HL-60 (cell line): Measurements from ENCODE around the gene UNCX.

Experiments
- DNase-seq, 2 experiments: peaks; one replicate each; pipeline ENCODE4 v3.0.0-alpha.2; 2010 to 2020; ENCODE audit warnings: low read depth in 1 of 2, low spot score in 1 of 2
- H3K27ac ChIP-seq: fragments of 250-450 bp; sonication (Bioruptor Pico); replicated peaks from 2 replicates; pipeline ENCODE4 v1.5.1; 2020; ENCODE audit warnings: mild to moderate bottlenecking, moderate library complexity
- H3K27me3 ChIP-seq: fragments of 250-450 bp; sonication (Bioruptor Pico); 2 replicates; pipeline ENCODE4 v1.5.1; 2021; ENCODE audit warnings: mild to moderate bottlenecking, moderate library complexity; ENCODE audit not compliant: insufficient read depth, poor library complexity, severe bottlenecking
- H3K4me3 ChIP-seq: replicated peaks from 2 replicates; pipeline ENCODE4 v1.5.1; 2011; ENCODE audit warnings: mild to moderate bottlenecking, control low read depth, low read length; ENCODE audit not compliant: insufficient read depth
- CTCF ChIP-seq: IDR thresholded peaks from one replicate; pipeline ENCODE4 v1.5.1; 2011; ENCODE audit warnings: low read length, control low read depth, inconsistent platforms; ENCODE audit not compliant: insufficient read depth
- GABPA ChIP-seq: IDR thresholded peaks from 2 replicates; pipeline ENCODE4 v1.6.1; 2012; ENCODE audit warnings: low read depth
- POLR2AphosphoS5 ChIP-seq: IDR thresholded peaks from 2 replicates; pipeline ENCODE4 v1.6.1; 2012; ENCODE audit warnings: low read depth
- REST ChIP-seq: IDR thresholded peaks from 2 replicates; pipeline ENCODE4 v1.6.1; 2012; ENCODE audit warnings: low read depth; ENCODE audit not compliant: insufficient replicate concordance
- SPI1 ChIP-seq: IDR thresholded peaks from 2 replicates; pipeline ENCODE4 v1.6.1; 2012; ENCODE audit warnings: low read depth, mild to moderate bottlenecking, borderline replicate concordance

UNCX gene

GRCh38 chr7:1232103-1232466 lies 587 bp upstream of the UNCX start:
- DNase-seq: no peak
- H3K4me3 ChIP-seq: no peak overlapping the region
- peaks cover 68% of the 10 kb centered on the region for H3K27me3 ChIP-seq
- H3K27ac ChIP-seq: no peak overlapping the region
- TF ChIP-seq CTCF (no peak), POLR2AphosphoS5 (no peak), SPI1 (no peak), GABPA (no peak), REST (no peak)

GRCh38 chr7:1233333-1234048 lies 819 bp downstream of the UNCX start:
- Histone ChIP-seq H3K4me3 (no peak overlapping the region), H3K27me3 (peaks cover 67% of the 10 kb centered on the region), H3K27ac (no peak overlapping the region)
- DNase-seq: no peak
- no peak for TF ChIP-seq GABPA
- no peak for TF ChIP-seq POLR2AphosphoS5
- TF ChIP-seq REST: no peak
- no peak for TF ChIP-seq CTCF
- no peak for TF ChIP-seq SPI1

GRCh38 chr7:1234049-1234880 lies 1.6 kb downstream of the UNCX start:
- no peak for DNase-seq
- H3K4me3 ChIP-seq: no peak overlapping the region
- H3K27me3 ChIP-seq: peaks cover 67% of the 10 kb centered on the region
- no peak for TF ChIP-seq SPI1
- TF ChIP-seq POLR2AphosphoS5: no peak
- no peak for TF ChIP-seq CTCF
- TF ChIP-seq REST: no peak
- no peak for TF ChIP-seq GABPA
- H3K27ac ChIP-seq: no peak overlapping the region
